Neural cell (in vitro differentiated cells): ENCODE data around the gene LGI4. TPM values are rescaled to one million over a fixed set of nuclear protein-coding genes. Genes with fewer than 3 reads are reported as not detected.

ENCODE experiments used
- H2AFZ ChIP-seq: fragments of 200-600, 300-800 bp; sonication (generic), shearing (Covaris generic); 2 replicates; pipeline ENCODE4 v1.6.0; 2014; ENCODE audit warnings: low read depth, mild to moderate bottlenecking, antibody characterized with exemption, low read length, moderate library complexity
- H3F3A ChIP-seq: fragments of 200-600 bp; shearing (Covaris generic); 2 replicates; pipeline ENCODE4 v1.6.1; 2016; ENCODE audit warnings: mild to moderate bottlenecking, moderate library complexity, mixed read lengths, antibody characterized with exemption, low read length; ENCODE audit not compliant: insufficient read depth, poor library complexity, severe bottlenecking
- H3K27ac ChIP-seq: fragments of 200-600, 300-800 bp; sonication (generic), shearing (Covaris generic); 2 replicates; pipeline ENCODE4 v1.5.1; 2014; ENCODE audit warnings: mild to moderate bottlenecking, low read length, moderate library complexity
- H3K27me3 ChIP-seq: fragments of 300-800, 200-600 bp; sonication (generic), shearing (Covaris generic); 2 replicates; pipeline ENCODE4 v1.6.0; 2014; ENCODE audit warnings: mild to moderate bottlenecking, low read depth, low read length, moderate library complexity; ENCODE audit not compliant: insufficient read depth
- H3K36me3 ChIP-seq: fragments of 300-800, 200-600 bp; sonication (generic), shearing (Covaris generic); 2 replicates; pipeline ENCODE4 v1.5.1; 2014; ENCODE audit warnings: mild to moderate bottlenecking, antibody characterized with exemption, low read length, moderate library complexity; ENCODE audit not compliant: insufficient read depth
- H3K4me2 ChIP-seq: fragments of 300-800, 200-600 bp; sonication (generic), shearing (Covaris generic); 2 replicates; pipeline ENCODE4 v1.6.0; 2014; ENCODE audit warnings: mild to moderate bottlenecking, low read length
- H3K4me3 ChIP-seq: fragments of 300-800, 200-600 bp; sonication (generic), shearing (Covaris generic); 2 replicates; pipeline ENCODE4 v1.5.1; 2014; ENCODE audit warnings: mild to moderate bottlenecking, low read length, moderate library complexity
- H3K79me2 ChIP-seq: fragments of 200-600 bp; shearing (Covaris generic); replicated peaks from 2 replicates; pipeline ENCODE4 v1.6.0; 2014; ENCODE audit warnings: mild to moderate bottlenecking, low read length, moderate library complexity; ENCODE audit not compliant: insufficient read depth
- H3K9ac ChIP-seq: fragments of 300-800, 200-600 bp; sonication (generic), shearing (Covaris generic); 2 replicates; pipeline ENCODE4 v1.6.1; 2016; ENCODE audit warnings: mild to moderate bottlenecking, low read length, mixed read lengths
- H3K9me2 ChIP-seq: fragments of 200-600 bp; shearing (Covaris generic); 2 replicates; pipeline ENCODE4 v1.6.1; 2016; ENCODE audit warnings: mild to moderate bottlenecking, low read length, mixed read lengths; ENCODE audit not compliant: insufficient read depth
- H3K9me3 ChIP-seq: fragments of 200-600, 300-800 bp; sonication (generic), shearing (Covaris generic); 2 replicates; pipeline ENCODE4 v1.6.1; 2016; ENCODE audit warnings: mild to moderate bottlenecking, mixed run types, low read length, moderate library complexity, mixed read lengths
- H4K20me1 ChIP-seq: fragments of 200-600 bp; shearing (Covaris generic); 2 replicates; pipeline ENCODE4 v1.6.1; 2016; ENCODE audit warnings: mild to moderate bottlenecking, mixed run types; ENCODE audit not compliant: insufficient read depth
- CTCF ChIP-seq: fragments of 450-650 bp; IDR thresholded peaks from 2 replicates; pipeline ENCODE4 v1.5.1; 2014; ENCODE audit warnings: antibody characterized with exemption, mild to moderate bottlenecking, moderate library complexity; ENCODE audit not compliant: poor library complexity, severe bottlenecking
- EP300 ChIP-seq: fragments of 450-650 bp; conservative IDR thresholded peaks from 2 replicates; pipeline ENCODE4 v1.6.1; 2014; ENCODE audit warnings: antibody characterized with exemption, mild to moderate bottlenecking, moderate library complexity; ENCODE audit not compliant: poor library complexity, severe bottlenecking
- EZH2 ChIP-seq: fragments of 200-600, 300-800 bp; shearing (Covaris generic), sonication (generic); IDR thresholded peaks from 2 replicates; pipeline ENCODE4 v1.6.1; 2014; ENCODE audit warnings: antibody characterized with exemption, low read length, borderline replicate concordance, mild to moderate bottlenecking; ENCODE audit not compliant: insufficient read depth, poor library complexity, severe bottlenecking
- MXI1 ChIP-seq: fragments of 450-650 bp; conservative IDR thresholded peaks from 2 replicates; pipeline ENCODE4 v1.6.1; 2014; ENCODE audit warnings: antibody characterized with exemption, mild to moderate bottlenecking; ENCODE audit not compliant: poor library complexity, severe bottlenecking
- POLR2AphosphoS5 ChIP-seq: IDR thresholded peaks from 2 replicates; pipeline ENCODE4 v1.6.1; 2012
- REST ChIP-seq: IDR thresholded peaks from 2 replicates; pipeline ENCODE4 v1.6.1; 2012; ENCODE audit warnings: borderline replicate concordance
- SMC3 ChIP-seq: fragments of 450-650 bp; conservative IDR thresholded peaks from 2 replicates; pipeline ENCODE4 v1.6.1; 2014; ENCODE audit warnings: antibody characterized with exemption, mild to moderate bottlenecking, moderate library complexity; ENCODE audit not compliant: poor library complexity
- TAF1 ChIP-seq: IDR thresholded peaks from 2 replicates; pipeline ENCODE4 v1.6.1; 2012; ENCODE audit warnings: low read depth
- polyA plus RNA-seq: library from polyadenylated mRNA; depleted of rRNA; stranded (reverse); fragments of >200 nt; gene quantifications from 2 replicates; pipeline ENCODE4 v1.2.3, GENCODE V29; 2014

Gene LGI4
- polyA plus RNA-seq, 1 donor from 2014 or later: 0.63 TPM

- Histone ChIP-seq H3K4me3 (no peak overlapping the region), H3K27ac (no peak overlapping the region), H3K27me3 (peaks cover 37% of the 10 kb centered on the region), H3K79me2 (no peaks in the 10 kb centered on the region), H3F3A (no peaks in the 10 kb centered on the region), H3K36me3 (no peaks in the 10 kb centered on the region), H3K9ac (no peak overlapping the region), H4K20me1 (no peaks in the 10 kb centered on the region), H3K4me2 (no peak overlapping the region), H2AFZ (no peak overlapping the region), H3K9me2 (no peaks in the 10 kb centered on the region), H3K9me3 (no peaks in the 10 kb centered on the region)
- TF ChIP-seq CTCF (no peak), MXI1 (no peak), EP300 (no peak)
Measured at GRCh38 chr19:35155981-35156672, 21.3 kb upstream of the LGI4 start.

DNA sequence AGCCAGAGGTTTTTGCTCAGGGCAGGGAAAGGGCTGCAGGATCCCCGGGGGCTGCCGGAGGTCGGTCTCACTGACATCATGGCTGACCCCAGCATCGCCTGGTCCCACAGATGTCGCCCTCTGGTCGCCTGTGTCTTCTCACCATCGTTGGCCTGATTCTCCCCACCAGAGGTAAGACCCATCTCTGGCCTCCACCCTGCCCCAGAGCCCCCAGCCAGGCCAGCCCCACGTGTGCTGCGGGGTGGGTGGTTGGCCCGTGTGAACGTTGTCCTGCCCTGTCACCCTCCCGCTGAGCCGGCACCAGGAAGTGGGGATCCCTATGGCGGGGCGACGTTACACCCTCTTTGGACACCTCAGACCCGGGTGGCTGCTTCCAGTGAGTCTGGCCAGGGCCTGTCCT lies 20.6 kb upstream of the LGI4 start:
- no peak overlapping the region for H3K4me3 ChIP-seq
- H4K20me1 ChIP-seq: no peaks in the 10 kb centered on the region
- TF ChIP-seq EP300 (no peak), REST (no peak), TAF1 (no peak), EZH2 (no peak), CTCF (no peak), POLR2AphosphoS5 (no peak), SMC3 (no peak)
- no peaks in the 10 kb centered on the region for H3K9me3 ChIP-seq
- H3K9ac ChIP-seq: no peak overlapping the region
- no peaks in the 10 kb centered on the region for H3K9me2 ChIP-seq
- H2AFZ ChIP-seq: no peak overlapping the region
- H3K27me3 ChIP-seq: peaks cover 37% of the 10 kb centered on the region
- no peak overlapping the region for H3K4me2 ChIP-seq
- no peaks in the 10 kb centered on the region for H3K36me3 ChIP-seq
- no peak overlapping the region for H3K27ac ChIP-seq
- H3F3A ChIP-seq: no peaks in the 10 kb centered on the region
- H3K79me2 ChIP-seq: no peaks in the 10 kb centered on the region
